Smooth muscle cell (in vitro differentiated cells): Measurements from ENCODE around the gene AFF4. TPM values are rescaled to one million over a fixed set of nuclear protein-coding genes. Genes with fewer than 3 reads are reported as not detected.

Experiments used
- DNase-seq: peaks from one replicate; lab custom pipeline; 2025; ENCODE audit not compliant: unreplicated experiment; lab: John Stamatoyannopoulos, UW
- H2AFZ ChIP-seq: fragments of 200-600 bp; sonication (generic); 2 replicates; pipeline ENCODE4 v1.6.0; 2016; ENCODE audit warnings: antibody characterized with exemption, low read depth, mild to moderate bottlenecking
- H3F3A ChIP-seq: fragments of 200-600 bp; sonication (generic); 2 replicates; pipeline ENCODE4 v1.6.0; 2017; ENCODE audit warnings: antibody characterized with exemption, low read depth
- H3K27ac ChIP-seq: fragments of 200-600 bp; sonication (generic); 2 replicates; pipeline ENCODE4 v1.5.1; 2016; ENCODE audit warnings: low read depth, mild to moderate bottlenecking
- H3K27me3 ChIP-seq: fragments of 200-600 bp; sonication (generic); 2 replicates; pipeline ENCODE4 v1.6.1; 2016; ENCODE audit warnings: low read depth, mild to moderate bottlenecking
- H3K36me3 ChIP-seq: fragments of 200-600 bp; sonication (generic); 2 replicates; pipeline ENCODE4 v1.5.1; 2016; ENCODE audit warnings: low read depth
- H3K4me1 ChIP-seq: fragments of 200-600 bp; sonication (generic); 2 replicates; pipeline ENCODE4 v1.5.1; 2016; ENCODE audit warnings: low read depth
- H3K4me2 ChIP-seq: fragments of 200-600 bp; sonication (generic); 2 replicates; pipeline ENCODE4 v1.6.0; 2016; ENCODE audit warnings: mild to moderate bottlenecking
- H3K4me3 ChIP-seq: fragments of 200-600 bp; sonication (generic); 2 replicates; pipeline ENCODE4 v1.5.1; 2016; ENCODE audit warnings: mild to moderate bottlenecking
- H3K79me2 ChIP-seq: fragments of 200-600 bp; sonication (generic); 2 replicates; pipeline ENCODE4 v1.6.0; 2016; ENCODE audit warnings: low read depth, mild to moderate bottlenecking
- H3K9ac ChIP-seq: fragments of 200-600 bp; sonication (generic); 2 replicates; pipeline ENCODE4 v1.6.0; 2016; ENCODE audit warnings: low read depth
- H3K9me3 ChIP-seq: fragments of 200-600 bp; sonication (generic); replicated peaks from 2 replicates; pipeline ENCODE4 v1.5.1; 2016; ENCODE audit warnings: low read depth
- H4K20me1 ChIP-seq: fragments of 200-600 bp; sonication (generic); 2 replicates; pipeline ENCODE4 v1.6.0; 2016; ENCODE audit warnings: low read depth
- WGBS: methylation state at CpG from one replicate; pipeline ENCODE4 v1.1.7; 2016; ENCODE audit warnings: low lambda C conversion rate; 5-methylcytosine and 5-hydroxymethylcytosine counted together
- polyA plus RNA-seq: library from polyadenylated mRNA; unstranded; fragments of >200 nt; fragmentation: Nextera tagmentation; extraction: Ambion mirVana; gene quantifications from 2 replicates; pipeline ENCODE4 v1.2.1, GENCODE V29; 2016
- total RNA-seq: library from RNA; depleted of rRNA; stranded (reverse); fragments of >200 nt; gene quantifications from 2 replicates; pipeline ENCODE4 v1.2.3, GENCODE V29; 2014
- TF ChIP-seq, protein P1 (sequence below): fragments of 200-600 bp; sonication (generic); IDR thresholded peaks from 2 replicates; pipeline ENCODE4 v1.5.1; 2017; ENCODE audit warnings: borderline replicate concordance, mild to moderate bottlenecking, antibody characterized with exemption; ENCODE audit not compliant: insufficient read depth, poor library complexity, severe bottlenecking

Gene AFF4
- total and polyA plus RNA-seq, 2 experiments from 2014 or later: 27.8 to 137 TPM

DNA sequence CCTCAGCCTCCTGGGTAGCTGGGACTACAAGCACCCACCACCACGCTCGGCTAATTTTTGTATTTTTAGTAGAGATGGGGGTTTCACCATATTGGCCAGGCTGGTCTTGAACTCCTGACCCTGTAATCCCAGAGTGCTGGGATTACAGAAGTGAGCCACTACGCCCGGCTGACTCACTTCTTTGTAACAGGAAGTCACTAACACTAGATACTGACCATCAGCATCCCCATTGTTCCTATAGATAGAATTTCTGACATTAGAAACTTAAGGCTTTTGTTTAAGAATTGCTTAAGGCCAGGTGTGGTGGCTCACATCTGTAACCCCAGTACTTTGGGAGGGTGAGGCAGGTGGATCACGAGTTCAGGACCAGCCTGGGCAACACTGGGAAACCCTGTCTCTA lies 47.8 kb downstream of the AFF4 start:
- DNase-seq: no peak
- Histone ChIP-seq H3K9me3 (no peaks in the 10 kb centered on the region), H2AFZ (no peak overlapping the region), H3K9ac (no peak overlapping the region), H3F3A (peaks cover 11% of the 10 kb centered on the region), H3K36me3 (peaks cover 13% of the 10 kb centered on the region), H3K27ac (peak overlapping the region; percentile 35), H3K4me3 (no peak overlapping the region), H4K20me1 (peaks cover 100% of the 10 kb centered on the region), H3K4me2 (no peak overlapping the region), H3K27me3 (no peaks in the 10 kb centered on the region), H3K4me1 (no peaks in the 10 kb centered on the region), H3K79me2 (peaks cover 95% of the 10 kb centered on the region)
- TF ChIP-seq, protein P1, sequence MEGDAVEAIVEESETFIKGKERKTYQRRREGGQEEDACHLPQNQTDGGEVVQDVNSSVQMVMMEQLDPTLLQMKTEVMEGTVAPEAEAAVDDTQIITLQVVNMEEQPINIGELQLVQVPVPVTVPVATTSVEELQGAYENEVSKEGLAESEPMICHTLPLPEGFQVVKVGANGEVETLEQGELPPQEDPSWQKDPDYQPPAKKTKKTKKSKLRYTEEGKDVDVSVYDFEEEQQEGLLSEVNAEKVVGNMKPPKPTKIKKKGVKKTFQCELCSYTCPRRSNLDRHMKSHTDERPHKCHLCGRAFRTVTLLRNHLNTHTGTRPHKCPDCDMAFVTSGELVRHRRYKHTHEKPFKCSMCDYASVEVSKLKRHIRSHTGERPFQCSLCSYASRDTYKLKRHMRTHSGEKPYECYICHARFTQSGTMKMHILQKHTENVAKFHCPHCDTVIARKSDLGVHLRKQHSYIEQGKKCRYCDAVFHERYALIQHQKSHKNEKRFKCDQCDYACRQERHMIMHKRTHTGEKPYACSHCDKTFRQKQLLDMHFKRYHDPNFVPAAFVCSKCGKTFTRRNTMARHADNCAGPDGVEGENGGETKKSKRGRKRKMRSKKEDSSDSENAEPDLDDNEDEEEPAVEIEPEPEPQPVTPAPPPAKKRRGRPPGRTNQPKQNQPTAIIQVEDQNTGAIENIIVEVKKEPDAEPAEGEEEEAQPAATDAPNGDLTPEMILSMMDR: no peak
- WGBS: 91% methylated on average over 5 of the region's 5 CpGs

DNA sequence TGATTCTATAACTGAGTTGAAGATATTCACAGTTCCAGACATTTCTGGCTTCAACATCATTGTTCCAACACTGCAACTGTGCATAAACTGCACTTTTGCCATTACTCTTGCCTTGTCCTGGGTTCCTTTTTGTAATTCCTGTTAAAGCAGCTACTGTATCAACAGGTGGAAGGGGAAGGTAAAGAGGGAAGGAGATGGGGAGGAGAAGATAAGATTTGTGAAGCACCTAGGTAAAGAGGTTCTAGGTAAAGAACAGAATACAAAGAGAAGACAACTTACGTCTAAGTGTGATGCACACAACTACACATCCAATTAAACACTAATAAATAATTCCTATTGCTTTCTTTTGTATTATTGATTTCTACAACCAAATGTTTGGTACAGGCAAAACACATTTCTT lies 53.7 kb downstream of the AFF4 start:
- H3K4me1 ChIP-seq: no peaks in the 10 kb centered on the region
- no peak overlapping the region for H3K9ac ChIP-seq
- H3K27me3 ChIP-seq: no peaks in the 10 kb centered on the region
- peaks cover 90% of the 10 kb centered on the region for H3K79me2 ChIP-seq
- H3K36me3 ChIP-seq: peaks cover 9% of the 10 kb centered on the region
- peaks cover 16% of the 10 kb centered on the region for H3F3A ChIP-seq
- no peak overlapping the region for H3K4me2 ChIP-seq
- WGBS: 100% methylated on average over 1 of the region's 1 CpG
- H3K27ac ChIP-seq: no peak overlapping the region
- H4K20me1 ChIP-seq: peaks cover 98% of the 10 kb centered on the region
- TF ChIP-seq, protein P1: no peak
- no peaks in the 10 kb centered on the region for H3K9me3 ChIP-seq
- H2AFZ ChIP-seq: no peak overlapping the region
- DNase-seq: no peak
- H3K4me3 ChIP-seq: no peak overlapping the region

DNA sequence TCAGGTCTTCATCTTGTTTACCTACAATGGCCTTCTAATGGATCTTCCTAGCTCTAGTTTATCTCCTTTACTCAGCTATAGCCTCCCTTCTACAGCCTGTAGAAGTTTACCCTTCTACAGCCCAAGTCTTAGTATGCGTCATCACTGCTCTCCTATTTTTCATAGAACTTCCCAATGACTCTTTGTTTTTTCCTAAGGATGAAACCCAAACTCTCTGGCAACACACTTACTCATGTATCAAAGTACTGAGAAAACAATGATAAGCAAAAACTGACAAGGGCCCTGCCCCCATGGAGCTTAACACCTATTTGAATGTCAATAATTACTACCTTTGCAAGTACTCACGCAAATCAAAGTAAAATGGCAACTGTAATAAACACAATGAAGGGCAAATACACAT lies 56.3 kb downstream of the AFF4 start:
- no peak overlapping the region for H3K27ac ChIP-seq
- no peak for DNase-seq
- H3K4me1 ChIP-seq: no peaks in the 10 kb centered on the region
- WGBS: 95% methylated on average over 2 of the region's 2 CpGs
- H3K4me2 ChIP-seq: no peak overlapping the region
- no peak overlapping the region for H3K4me3 ChIP-seq
- H3K36me3 ChIP-seq: peaks cover 14% of the 10 kb centered on the region
- TF ChIP-seq, protein P1: no peak
- no peak overlapping the region for H2AFZ ChIP-seq
- peaks cover 16% of the 10 kb centered on the region for H3F3A ChIP-seq
- H3K9ac ChIP-seq: no peak overlapping the region
- H3K9me3 ChIP-seq: no peaks in the 10 kb centered on the region
- H3K79me2 ChIP-seq: peaks cover 93% of the 10 kb centered on the region
- no peaks in the 10 kb centered on the region for H3K27me3 ChIP-seq
- peaks cover 98% of the 10 kb centered on the region for H4K20me1 ChIP-seq

DNA sequence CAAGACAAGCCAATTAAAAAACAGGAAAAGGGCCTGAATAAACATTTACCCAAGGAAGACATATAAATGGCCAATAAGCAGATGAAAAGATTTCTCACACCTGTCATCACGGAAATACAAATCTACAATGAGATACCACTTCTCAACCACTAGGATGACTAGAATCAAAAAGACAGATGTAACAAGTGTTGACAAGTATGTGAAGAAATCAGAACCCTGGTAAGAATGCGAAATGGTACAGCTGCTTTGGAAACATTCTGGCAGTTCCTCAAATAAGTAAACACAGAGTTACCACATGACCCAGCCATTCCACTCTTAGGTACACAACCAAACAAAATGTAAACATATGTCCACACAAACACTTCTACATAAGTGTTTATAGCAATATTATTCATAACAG lies 57.5 kb downstream of the AFF4 start:
- DNase-seq: no peak
- WGBS: 91% methylated on average over 2 of the region's 2 CpGs
- H3K9me3 ChIP-seq: no peaks in the 10 kb centered on the region
- no peak overlapping the region for H3K4me3 ChIP-seq
- H4K20me1 ChIP-seq: peaks cover 98% of the 10 kb centered on the region
- H3K27me3 ChIP-seq: no peaks in the 10 kb centered on the region
- H3K9ac ChIP-seq: no peak overlapping the region
- no peaks in the 10 kb centered on the region for H3K4me1 ChIP-seq
- TF ChIP-seq, protein P1: no peak
- H3F3A ChIP-seq: peaks cover 9% of the 10 kb centered on the region
- H3K36me3 ChIP-seq: peaks cover 15% of the 10 kb centered on the region
- H3K27ac ChIP-seq: no peak overlapping the region
- no peak overlapping the region for H2AFZ ChIP-seq
- H3K4me2 ChIP-seq: no peak overlapping the region
- H3K79me2 ChIP-seq: peaks cover 90% of the 10 kb centered on the region
